Measurements from ENCODE around the gene CBLB.
"Not testable (repeated sequence)": the region's sequence is repeated elsewhere in the genome, so short reads cannot be mapped to it uniquely, and the experiment has no call there.

Gene CBLB

GRCh38 chr3:105816833-105817232 lies 52.0 kb downstream of the CBLB start:
- H3K27ac ChIP-seq (ENCODE audit: low read depth, low read length) = no peak overlapping the region
- H3K4me1 ChIP-seq (ENCODE audit: control insufficient read depth, insufficient read depth, low read length) = peaks cover 8% of the 10 kb centered on the region; the same call in 1 of the 2 replicates
- no peaks in the 10 kb centered on the region for H3K27me3 ChIP-seq (ENCODE audit: control insufficient read depth, insufficient read depth, low read length)
- H3K36me3 ChIP-seq (ENCODE audit: control insufficient read depth, insufficient read depth, low read length) = no peaks in the 10 kb centered on the region
- no peak overlapping the region for H3K4me3 ChIP-seq (ENCODE audit: low read depth, low read length)
- H3K9me3 ChIP-seq (ENCODE audit: control insufficient read depth, insufficient read depth, low read depth, low read length) = no peaks in the 10 kb centered on the region
- H3K9ac ChIP-seq (ENCODE audit: low read length) = no peak overlapping the region

- not testable (repeated sequence) for H3K36me3 ChIP-seq (ENCODE audit: control insufficient read depth, insufficient read depth, low read length); H3K9ac ChIP-seq (ENCODE audit: low read length); H3K4me1 ChIP-seq (ENCODE audit: control insufficient read depth, insufficient read depth, low read length); H3K4me3 ChIP-seq (ENCODE audit: low read depth, low read length); H3K27ac ChIP-seq (ENCODE audit: low read depth, low read length); H3K27me3 ChIP-seq (ENCODE audit: control insufficient read depth, insufficient read depth, low read length); H3K9me3 ChIP-seq (ENCODE audit: control insufficient read depth, insufficient read depth, low read depth, low read length)
These were observed 53.5 kb downstream of the CBLB start for GRCh38 chr3:105815331-105815730.

- H3K4me3 ChIP-seq (ENCODE audit: low read depth, low read length) = no peak overlapping the region
- no peaks in the 10 kb centered on the region for H3K27me3 ChIP-seq (ENCODE audit: control insufficient read depth, insufficient read depth, low read length)
- no peaks in the 10 kb centered on the region for H3K9me3 ChIP-seq (ENCODE audit: control insufficient read depth, insufficient read depth, low read depth, low read length)
- no peaks in the 10 kb centered on the region for H3K36me3 ChIP-seq (ENCODE audit: control insufficient read depth, insufficient read depth, low read length)
- H3K27ac ChIP-seq (ENCODE audit: low read depth, low read length) = no peak overlapping the region
- H3K4me1 ChIP-seq (ENCODE audit: control insufficient read depth, insufficient read depth, low read length) = peaks cover 8% of the 10 kb centered on the region; the same call in 1 of the 2 replicates
- no peak overlapping the region for H3K9ac ChIP-seq (ENCODE audit: low read length)
These were observed 55.1 kb downstream of the CBLB start for GRCh38 chr3:105813710-105814109.

- H3K36me3 ChIP-seq (ENCODE audit: control insufficient read depth, insufficient read depth, low read length) = no peaks in the 10 kb centered on the region
- no peak overlapping the region for H3K9ac ChIP-seq (ENCODE audit: low read length)
- H3K4me3 ChIP-seq (ENCODE audit: low read depth, low read length) = no peak overlapping the region
- H3K27ac ChIP-seq (ENCODE audit: low read depth, low read length) = no peak overlapping the region
- no peaks in the 10 kb centered on the region for H3K9me3 ChIP-seq (ENCODE audit: control insufficient read depth, insufficient read depth, low read depth, low read length)
- no peaks in the 10 kb centered on the region for H3K27me3 ChIP-seq (ENCODE audit: control insufficient read depth, insufficient read depth, low read length)
- H3K4me1 ChIP-seq (ENCODE audit: control insufficient read depth, insufficient read depth, low read length) = peaks cover 8% of the 10 kb centered on the region; the same call in 1 of the 2 replicates
These were observed 56.6 kb downstream of the CBLB start for GRCh38 chr3:105812194-105812586.

GRCh38 chr3:105811518-105812193 lies 57.2 kb downstream of the CBLB start:
- no peak overlapping the region for H3K4me3 ChIP-seq (ENCODE audit: low read depth, low read length)
- H3K4me1 ChIP-seq (ENCODE audit: control insufficient read depth, insufficient read depth, low read length) = peaks cover 8% of the 10 kb centered on the region; the same call in 1 of the 2 replicates

GRCh38 chr3:105809208-105809888 lies 59.5 kb downstream of the CBLB start:
- peaks cover 8% of the 10 kb centered on the region; the same call in 1 of the 2 replicates for H3K4me1 ChIP-seq (ENCODE audit: control insufficient read depth, insufficient read depth, low read length)

More at GRCh38 chr3:105811518-105812193, 57.2 kb downstream of the CBLB start:
- H3K27me3 ChIP-seq (ENCODE audit: control insufficient read depth, insufficient read depth, low read length) = no peaks in the 10 kb centered on the region
- H3K9ac ChIP-seq (ENCODE audit: low read length) = no peak overlapping the region
- no peak overlapping the region for H3K27ac ChIP-seq (ENCODE audit: low read depth, low read length)
- no peaks in the 10 kb centered on the region for H3K9me3 ChIP-seq (ENCODE audit: control insufficient read depth, insufficient read depth, low read depth, low read length)
- no peaks in the 10 kb centered on the region for H3K36me3 ChIP-seq (ENCODE audit: control insufficient read depth, insufficient read depth, low read length)

GRCh38 chr3:105807701-105808100 lies 61.1 kb downstream of the CBLB start:
- no peak overlapping the region for H3K27ac ChIP-seq (ENCODE audit: low read depth, low read length)
- no peaks in the 10 kb centered on the region for H3K27me3 ChIP-seq (ENCODE audit: control insufficient read depth, insufficient read depth, low read length)
- no peaks in the 10 kb centered on the region for H3K36me3 ChIP-seq (ENCODE audit: control insufficient read depth, insufficient read depth, low read length)
- H3K4me3 ChIP-seq (ENCODE audit: low read depth, low read length) = no peak overlapping the region
- peaks cover 8% of the 10 kb centered on the region; the same call in 1 of the 2 replicates for H3K4me1 ChIP-seq (ENCODE audit: control insufficient read depth, insufficient read depth, low read length)
- H3K9me3 ChIP-seq (ENCODE audit: control insufficient read depth, insufficient read depth, low read depth, low read length) = no peaks in the 10 kb centered on the region
- no peak overlapping the region for H3K9ac ChIP-seq (ENCODE audit: low read length)

More at GRCh38 chr3:105809208-105809888, 59.5 kb downstream of the CBLB start:
- no peaks in the 10 kb centered on the region for H3K9me3 ChIP-seq (ENCODE audit: control insufficient read depth, insufficient read depth, low read depth, low read length)
- H3K4me3 ChIP-seq (ENCODE audit: low read depth, low read length) = no peak overlapping the region
- no peaks in the 10 kb centered on the region for H3K36me3 ChIP-seq (ENCODE audit: control insufficient read depth, insufficient read depth, low read length)
- no peak overlapping the region for H3K9ac ChIP-seq (ENCODE audit: low read length)
- H3K27ac ChIP-seq (ENCODE audit: low read depth, low read length) = no peak overlapping the region
- H3K27me3 ChIP-seq (ENCODE audit: control insufficient read depth, insufficient read depth, low read length) = no peaks in the 10 kb centered on the region

GRCh38 chr3:105807146-105807545 lies 61.7 kb downstream of the CBLB start:
- Histone ChIP-seq H3K27ac (ENCODE audit: low read depth, low read length) (no peak overlapping the region), H3K9me3 (ENCODE audit: control insufficient read depth, insufficient read depth, low read depth, low read length) (no peaks in the 10 kb centered on the region), H3K9ac (ENCODE audit: low read length) (no peak overlapping the region), H3K36me3 (ENCODE audit: control insufficient read depth, insufficient read depth, low read length) (no peaks in the 10 kb centered on the region), H3K4me3 (ENCODE audit: low read depth, low read length) (no peak overlapping the region), H3K27me3 (ENCODE audit: control insufficient read depth, insufficient read depth, low read length) (no peaks in the 10 kb centered on the region), H3K4me1 (ENCODE audit: control insufficient read depth, insufficient read depth, low read length) (peaks cover 8% of the 10 kb centered on the region; the same call in 1 of the 2 replicates)

- H3K36me3 ChIP-seq (ENCODE audit: control insufficient read depth, insufficient read depth, low read length) = no peaks in the 10 kb centered on the region
- H3K4me3 ChIP-seq (ENCODE audit: low read depth, low read length) = no peak overlapping the region
- H3K9me3 ChIP-seq (ENCODE audit: control insufficient read depth, insufficient read depth, low read depth, low read length) = no peaks in the 10 kb centered on the region
- H3K27ac ChIP-seq (ENCODE audit: low read depth, low read length) = no peak overlapping the region
- no peaks in the 10 kb centered on the region for H3K27me3 ChIP-seq (ENCODE audit: control insufficient read depth, insufficient read depth, low read length)
- H3K4me1 ChIP-seq (ENCODE audit: control insufficient read depth, insufficient read depth, low read length) = peaks cover 12% of the 10 kb centered on the region; the same call in 1 of the 2 replicates
- no peak overlapping the region for H3K9ac ChIP-seq (ENCODE audit: low read length)
These were observed 62.5 kb downstream of the CBLB start for GRCh38 chr3:105806359-105806758.

- Histone ChIP-seq H3K4me1 (ENCODE audit: control insufficient read depth, insufficient read depth, low read length) (peaks cover 16% of the 10 kb centered on the region; the same call in 1 of the 2 replicates), H3K36me3 (ENCODE audit: control insufficient read depth, insufficient read depth, low read length) (no peaks in the 10 kb centered on the region), H3K27me3 (ENCODE audit: control insufficient read depth, insufficient read depth, low read length) (no peaks in the 10 kb centered on the region), H3K9ac (ENCODE audit: low read length) (no peak overlapping the region), H3K9me3 (ENCODE audit: control insufficient read depth, insufficient read depth, low read depth, low read length) (no peaks in the 10 kb centered on the region), H3K27ac (ENCODE audit: low read depth, low read length) (no peak overlapping the region), H3K4me3 (ENCODE audit: low read depth, low read length) (no peak overlapping the region)
These were observed 63.4 kb downstream of the CBLB start for GRCh38 chr3:105805404-105805803.

GRCh38 chr3:105802118-105802706 lies 66.6 kb downstream of the CBLB start:
- Histone ChIP-seq H3K9ac (ENCODE audit: low read length) (no peak overlapping the region), H3K4me3 (ENCODE audit: low read depth, low read length) (no peak overlapping the region), H3K27me3 (ENCODE audit: control insufficient read depth, insufficient read depth, low read length) (no peaks in the 10 kb centered on the region), H3K27ac (ENCODE audit: low read depth, low read length) (no peak overlapping the region), H3K9me3 (ENCODE audit: control insufficient read depth, insufficient read depth, low read depth, low read length) (no peaks in the 10 kb centered on the region), H3K36me3 (ENCODE audit: control insufficient read depth, insufficient read depth, low read length) (no peaks in the 10 kb centered on the region), H3K4me1 (ENCODE audit: control insufficient read depth, insufficient read depth, low read length) (peaks cover 38% of the 10 kb centered on the region)
